HG03045 (cell line): ENCODE results near the gene EEF1B2.
"Not testable (repeated sequence)": the region's sequence is repeated elsewhere in the genome, so short reads cannot be mapped to it uniquely, and the experiment has no call there.

ENCODE experiments used
- ATAC-seq: cut with Tn5 transposase; IDR thresholded peaks from one replicate; pipeline ENCODE4 v1.9.1; 2021; ENCODE audit warnings: mild to moderate bottlenecking, moderate library complexity; ENCODE audit not compliant: unreplicated experiment

Gene EEF1B2

GRCh38 chr2:206159346-206160124 is at the start of gene EEF1B2, which contains the start of gene NDUFS1:
TSS of gene EEF1B2 (plus strand) at chr2:206159895. CDS start at chr2:206159980, 85 bp downstream.
TSS of gene NDUFS1 (minus strand) at chr2:206159444. CDS start at chr2:206153678, 5,766 bp downstream.
- ATAC-seq = peak; percentile 91

GRCh38 chr2:206112108-206112507 is 47.6 kb upstream of the EEF1B2 start:
- ATAC-seq = no peak

- ATAC-seq = no peak
These were observed 46.7 kb upstream of the EEF1B2 start for GRCh38 chr2:206112846-206113547.

- no peak for ATAC-seq
These were observed 44.6 kb upstream of the EEF1B2 start for GRCh38 chr2:206115026-206115578.

GRCh38 chr2:206116278-206116677 is 43.4 kb upstream of the EEF1B2 start:
- no peak for ATAC-seq

GRCh38 chr2:206122569-206122968 is 37.1 kb upstream of the EEF1B2 start:
- not testable (repeated sequence) for ATAC-seq

GRCh38 chr2:206125901-206126300 is 33.8 kb upstream of the EEF1B2 start:
- no peak for ATAC-seq

- no peak for ATAC-seq
These were observed 32.0 kb upstream of the EEF1B2 start for GRCh38 chr2:206127656-206128055.

- no peak for ATAC-seq
These were observed 16.2 kb upstream of the EEF1B2 start for GRCh38 chr2:206143451-206143850.

GRCh38 chr2:206144383-206144782 is 15.3 kb upstream of the EEF1B2 start:
- ATAC-seq = no peak

GRCh38 chr2:206145665-206146064 is 14.0 kb upstream of the EEF1B2 start:
- ATAC-seq = no peak

- ATAC-seq = no peak
These were observed 10.4 kb upstream of the EEF1B2 start for GRCh38 chr2:206149330-206149729.

GRCh38 chr2:206150168-206150567 is 9.5 kb upstream of the EEF1B2 start:
- ATAC-seq = no peak

GRCh38 chr2:206150631-206151030 is 9.1 kb upstream of the EEF1B2 start:
- ATAC-seq = no peak

- ATAC-seq = no peak
These were observed 5.5 kb upstream of the EEF1B2 start for GRCh38 chr2:206154197-206154596.

- ATAC-seq = not testable (repeated sequence)
These were observed 2.7 kb upstream of the EEF1B2 start for GRCh38 chr2:206157014-206157413.

- ATAC-seq = peak; percentile 20
These were observed 941 bp upstream of the EEF1B2 start for GRCh38 chr2:206158563-206159345.

- peak; percentile 54 for ATAC-seq
These were observed 571 bp downstream of the EEF1B2 start for GRCh38 chr2:206160125-206160806.

GRCh38 chr2:206160807-206161179 is 1.1 kb downstream of the EEF1B2 start:
- no peak for ATAC-seq

GRCh38 chr2:206162401-206162800 is 2.7 kb downstream of the EEF1B2 start:
- ATAC-seq = not testable (repeated sequence)
